Measurements from ENCODE around the gene PARL. TPM values are rescaled to one million over a fixed set of nuclear protein-coding genes. Genes with fewer than 3 reads are reported as not detected.

The PARL gene
- total and polyA plus RNA-seq, 2 of the 13 experiments (the other 11 are each of a cell fraction or from before 2014, with no cell fraction given) = 46.3 to 58.6 TPM

- WGBS (ENCODE audit: low lambda C conversion rate) = 49% methylated on average over 6 of the region's 6 CpGs
- FAIRE-seq (no peak), DNase-seq (ENCODE audit: low spot score) (no peak), ATAC-seq (no peak)
- no peak overlapping the region for H3K27ac ChIP-seq (ENCODE audit: extremely low read length, insufficient read depth, low read length)
- H3K79me2 ChIP-seq (ENCODE audit: insufficient read depth, low read length) = no peaks in the 10 kb centered on the region
- H3K9ac ChIP-seq (ENCODE audit: insufficient read depth, low read depth, low read length) = no peak overlapping the region
- in situ Hi-C loops (cut with HindIII; ENCODE audit: extremely low pct_ligation_motif_present, low pct_unique_long_range_greater_than_20kb) = no loop called here
- H3K27me3 ChIP-seq (ENCODE audit: control insufficient read depth in 1 of 2, insufficient read depth in 2 of 2, low read length in 2 of 2) = peaks cover 0 to 3% of the 10 kb centered on the region in 2 experiments; a peak in 1 of 5 replicates
- no peaks in the 10 kb centered on the region for H3K9me3 ChIP-seq (ENCODE audit: low read length)
- BruUV-seq (replicated peaks) = no TSS peak
- no peak for TF ChIP-seq PHF21A (CRISPR knock-in tag; IDR thresholded peaks at IDR 0.05)
- no peak for TF ChIP-seq TCF7 (IDR thresholded peaks at IDR 0.05; ENCODE audit: low read depth)
- TF ChIP-seq KMT2B (CRISPR knock-in tag; IDR thresholded peaks at IDR 0.05) = no peak
- no peak for TF ChIP-seq CEBPZ (IDR thresholded peaks at IDR 0.05; ENCODE audit: low read length)
- no peak for TF ChIP-seq PAXIP1 (CRISPR knock-in tag; conservative IDR thresholded peaks at IDR 0.05)
- TF ChIP-seq PAWR (CRISPR knock-in tag; IDR thresholded peaks at IDR 0.05; ENCODE audit: borderline replicate concordance) = no peak
- no peak for TF ChIP-seq FUBP1 (CRISPR knock-in tag; IDR thresholded peaks at IDR 0.05; ENCODE audit: borderline replicate concordance)
- TF ChIP-seq HDAC6 (IDR thresholded peaks at IDR 0.05; ENCODE audit: low read depth, low read length) = no peak
- no peak for TF ChIP-seq RFXAP (CRISPR knock-in tag; IDR thresholded peaks at IDR 0.05; ENCODE audit: borderline replicate concordance)
- TF ChIP-seq JUN (CRISPR knock-in tag; IDR thresholded peaks at IDR 0.05) = no peak
- TF ChIP-seq ZNF274 (CRISPR knock-in tag; IDR thresholded peaks at IDR 0.05) = no peak
- H3K4me2 ChIP-seq (ENCODE audit: low read depth, low read length) = no peak overlapping the region; the same call in 1 of the 2 replicates
- ChIA-PET CTCF (ENCODE audit: low intra/inter-chr PET ratio, low total read pairs) (no interaction called here), POLR2A (interaction anchor here (0.8 kb wide), 1 partner anchor 111 kb away, joined by 3 read pairs; the partner anchor contains the start of gene ABCC5)
- no peaks in the 10 kb centered on the region for H3K36me3 ChIP-seq (replicated peaks in 1 of 2; ENCODE audit: control insufficient read depth in 1 of 2, insufficient read depth in 2 of 2, low read length in 2 of 2)
- no peak overlapping the region for H3K4me3 ChIP-seq (replicated peaks in 1 of 3; ENCODE audit: insufficient read depth in 1 of 3, low read depth in 2 of 3, low read length in 3 of 3)
- H4K20me1 ChIP-seq (ENCODE audit: insufficient read depth, low read length) = no peaks in the 10 kb centered on the region
- H2AFZ ChIP-seq (ENCODE audit: low read length) = no peak overlapping the region
- H3K4me1 ChIP-seq (ENCODE audit: insufficient read depth, low read length) = peaks cover 62% of the 10 kb centered on the region
- intact Hi-C loops (cut with micrococcal nuclease; ENCODE audit: unreplicated experiment) = no loop called here
These were observed 22.5 kb upstream of the PARL start for GRCh38 chr3:183907176-183907575.

Data from HepG2 (cell line).